CD4-positive, alpha-beta T cell treated with Interleukin-10 for 1 hour (primary cell): ENCODE measurements around the gene TOM1L2.

Source experiments
- DNase-seq: peaks from one replicate; pipeline ENCODE4 v3.0.0-alpha.2; 2020

TOM1L2 gene

DNA sequence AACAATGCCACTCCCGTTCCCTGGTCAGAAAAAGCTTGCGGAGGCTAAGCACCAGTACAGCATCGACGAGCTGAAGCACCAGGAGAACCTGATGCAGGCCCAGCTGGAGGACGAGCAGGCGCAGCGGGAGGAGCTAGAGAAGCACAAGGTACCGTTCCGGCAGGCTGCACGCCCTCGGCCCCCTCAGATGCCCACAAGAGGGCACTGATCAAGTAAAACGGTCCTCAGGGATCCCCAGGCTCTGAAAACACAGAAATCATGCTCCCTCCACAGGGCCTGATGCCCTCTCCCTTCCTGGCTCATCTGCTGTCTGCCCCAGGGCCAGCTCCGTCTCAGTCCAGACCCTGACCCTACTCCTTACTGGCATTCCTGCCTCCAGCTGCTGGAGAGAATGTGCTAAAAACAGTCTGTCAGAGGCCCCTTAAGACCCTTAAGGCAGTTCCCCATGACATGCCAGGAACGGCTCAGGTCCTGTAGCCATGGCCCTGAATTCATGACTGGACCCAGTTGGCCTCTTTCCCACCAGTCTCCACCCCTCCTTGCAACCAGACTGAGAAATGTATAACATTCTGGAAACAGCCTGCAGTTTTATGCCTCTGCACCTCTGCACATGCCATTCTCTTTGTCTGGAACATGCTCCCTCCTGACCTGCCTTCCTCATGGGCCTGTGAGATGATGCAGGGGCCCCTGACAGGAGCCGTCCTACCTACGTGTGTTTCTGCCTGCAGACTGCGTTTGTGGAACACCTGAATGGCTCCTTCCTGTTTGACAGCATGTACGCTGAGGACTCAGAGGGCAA is 22.3 kb upstream of the TOM1L2 start:
- no peak for DNase-seq

DNA sequence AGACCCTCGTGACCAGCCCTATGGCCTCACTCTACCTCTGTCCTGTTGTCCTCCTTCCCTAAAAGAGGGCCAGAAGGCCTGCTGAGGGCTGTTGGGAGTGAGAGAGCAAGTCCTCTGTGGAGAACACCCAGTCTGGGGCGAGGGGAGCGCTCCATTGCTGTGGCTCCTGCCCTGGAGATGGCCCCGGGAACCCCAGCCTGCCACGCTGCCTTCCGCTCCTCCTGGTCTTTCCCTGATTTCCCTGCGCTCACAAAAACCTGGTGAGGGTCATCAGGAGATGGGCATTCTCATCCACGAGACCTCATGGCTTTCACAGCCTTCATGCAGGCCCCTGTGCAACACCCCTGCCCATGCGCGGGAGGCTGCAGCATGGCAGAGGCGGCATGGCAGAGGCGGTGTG is 21.7 kb upstream of the TOM1L2 start:
- no peak for DNase-seq

DNA sequence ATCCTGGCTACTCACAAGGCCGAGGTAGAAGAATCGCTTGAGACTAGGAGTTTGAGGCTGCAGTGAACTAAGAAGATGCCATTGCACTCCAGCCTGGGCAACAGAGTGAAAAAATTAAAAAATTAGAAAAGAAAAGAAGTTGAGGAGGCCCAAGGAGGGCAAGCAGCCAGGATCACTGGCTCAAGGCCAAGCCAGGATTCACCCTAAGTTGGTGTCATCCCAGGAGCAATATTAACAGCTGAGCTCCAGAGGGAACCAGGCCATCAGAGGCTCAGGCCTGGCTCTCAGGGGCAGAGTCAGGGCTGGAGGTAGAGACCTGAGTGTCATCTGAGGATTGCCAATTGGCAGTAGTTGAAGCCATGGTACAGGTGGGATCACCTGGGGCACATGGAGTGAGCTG is 21.2 kb upstream of the TOM1L2 start:
- DNase-seq, result no peak

DNA sequence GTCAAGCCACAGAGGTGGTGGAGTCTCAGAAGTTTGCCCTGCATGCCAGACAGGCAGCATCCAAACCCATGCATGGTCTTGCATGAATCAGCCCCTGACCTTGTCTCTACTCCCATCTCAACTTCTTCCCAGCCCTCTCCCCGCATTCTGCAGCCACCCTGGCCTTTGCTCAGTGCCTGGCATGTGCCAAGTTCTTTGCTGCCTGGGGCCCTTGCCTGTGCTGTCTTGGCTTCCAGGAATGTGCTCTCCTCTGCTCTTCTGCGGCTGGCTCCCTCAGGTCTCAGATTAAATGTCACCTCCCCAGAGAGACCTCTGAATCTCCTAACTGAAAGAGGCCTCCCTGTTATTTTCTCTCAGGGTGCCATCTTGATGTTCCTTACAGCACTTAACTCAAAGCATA is 18.1 kb upstream of the TOM1L2 start:
- no peak for DNase-seq

DNA sequence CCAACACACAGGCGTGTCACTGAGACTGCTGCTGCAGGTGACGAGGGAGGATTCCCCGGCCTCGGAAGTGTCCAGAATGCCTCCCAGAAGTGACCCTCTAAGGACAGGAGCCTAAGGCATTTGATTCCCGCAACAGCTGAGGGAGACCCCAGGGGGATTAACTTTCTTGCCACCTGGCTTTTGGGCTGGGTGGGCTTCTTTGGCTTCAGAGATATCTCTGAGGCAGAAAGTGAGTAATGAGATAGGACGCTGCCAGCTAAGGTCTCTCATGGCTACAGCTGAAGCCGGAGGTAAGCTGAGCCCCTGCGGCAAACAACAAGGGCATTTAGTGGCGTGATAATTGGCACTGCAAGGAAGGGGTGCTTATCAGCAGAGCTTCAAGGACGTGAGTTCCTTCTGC is 17.4 kb upstream of the TOM1L2 start:
- no peak for DNase-seq

DNA sequence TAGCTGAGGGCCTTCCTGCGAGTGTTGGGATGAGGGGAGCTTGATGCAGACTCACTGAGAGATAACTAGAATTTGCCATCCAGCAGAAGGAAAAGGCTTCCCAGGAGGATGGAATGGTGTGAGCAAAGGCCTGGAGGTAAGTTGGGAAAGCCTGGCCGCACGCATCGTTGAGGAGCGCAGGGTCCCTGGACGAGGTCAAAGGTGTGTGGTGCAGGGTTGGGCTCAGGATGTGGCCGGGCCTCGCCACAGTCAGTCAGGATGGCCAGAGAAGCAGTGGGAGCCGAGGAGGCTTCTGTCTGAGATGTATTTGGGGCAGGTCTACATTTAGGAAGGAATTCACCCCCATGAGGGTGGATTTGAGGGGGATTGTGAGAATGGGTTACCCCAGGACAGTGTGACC is 16.9 kb upstream of the TOM1L2 start:
- DNase-seq, result no peak

DNA sequence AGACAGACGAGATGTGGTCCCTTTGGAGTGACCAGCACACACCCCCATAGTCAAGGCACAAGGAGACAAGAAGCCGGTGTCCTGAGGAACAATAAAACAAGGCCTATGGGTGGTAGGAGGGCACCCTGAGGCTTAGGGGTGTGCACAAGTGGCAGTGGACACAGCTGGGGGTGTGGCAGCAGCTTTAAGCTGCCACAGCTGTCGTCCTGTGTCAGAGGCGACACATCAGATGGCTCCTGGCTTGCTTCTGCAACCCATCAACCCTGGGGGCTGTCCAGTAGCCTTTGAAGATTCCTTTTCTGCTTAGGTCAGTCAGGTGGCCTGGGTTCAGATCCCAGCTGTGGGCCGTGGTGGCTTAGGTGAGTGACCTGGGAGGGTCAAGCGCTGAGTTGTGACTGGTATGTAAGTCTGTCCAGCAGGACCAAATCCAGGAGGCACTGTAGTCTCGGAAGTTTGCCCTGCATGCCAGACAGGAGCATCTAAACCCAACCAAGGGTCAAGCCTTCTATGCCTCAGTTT is 16.3 kb upstream of the TOM1L2 start:
- DNase-seq, result no peak

DNA sequence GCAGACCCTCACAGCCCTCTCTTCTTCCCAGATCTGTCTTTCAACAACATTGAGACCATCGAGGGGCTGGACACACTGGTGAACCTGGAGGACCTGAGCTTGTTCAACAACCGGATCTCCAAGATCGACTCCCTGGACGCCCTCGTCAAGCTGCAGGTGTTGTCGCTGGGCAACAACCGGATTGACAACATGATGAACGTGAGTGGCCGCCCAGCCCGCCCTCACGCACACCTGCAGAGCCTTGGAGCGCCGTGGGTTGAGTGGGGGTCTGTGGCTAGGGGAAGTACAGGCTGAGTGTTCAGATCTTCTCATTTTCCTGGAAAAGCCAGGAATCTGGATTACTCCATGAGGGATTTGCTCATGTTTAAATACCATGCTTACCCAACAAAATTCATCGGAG is 15.7 kb upstream of the TOM1L2 start:
- no peak for DNase-seq

DNA sequence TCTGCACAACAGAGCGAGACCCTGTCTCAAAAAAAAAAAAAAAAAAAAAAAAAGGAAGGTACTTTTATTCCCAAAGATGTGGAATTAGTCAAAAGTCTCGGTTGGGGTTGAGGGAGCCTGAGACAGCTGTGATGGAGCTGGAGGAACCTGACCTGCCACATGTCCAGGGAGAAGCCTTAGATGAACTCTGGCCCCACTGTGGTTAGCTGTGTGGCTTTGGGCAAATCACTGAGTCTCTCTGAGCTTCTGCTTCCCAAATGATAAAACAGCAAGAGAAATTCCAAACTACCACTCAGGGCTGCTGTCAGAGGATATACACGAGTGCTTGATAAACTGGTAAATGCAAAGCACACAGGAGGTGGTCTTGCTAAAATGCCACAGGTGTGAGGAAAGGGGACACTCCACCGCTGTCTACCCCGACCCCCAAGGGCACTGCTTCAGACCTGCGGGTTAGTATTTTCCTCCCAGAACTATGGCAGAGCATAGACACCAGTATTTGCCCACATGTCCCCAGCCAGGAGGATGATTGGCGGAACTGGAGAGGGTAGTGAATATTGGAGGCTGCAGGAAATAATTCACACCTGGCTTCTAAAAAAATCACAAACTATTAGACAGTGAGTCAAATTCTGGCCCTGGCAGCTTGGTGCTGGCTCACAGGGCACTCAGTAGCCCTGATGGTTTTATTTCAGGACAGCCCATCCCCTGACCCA is 15.1 kb upstream of the TOM1L2 start:
- DNase-seq, result no peak

DNA sequence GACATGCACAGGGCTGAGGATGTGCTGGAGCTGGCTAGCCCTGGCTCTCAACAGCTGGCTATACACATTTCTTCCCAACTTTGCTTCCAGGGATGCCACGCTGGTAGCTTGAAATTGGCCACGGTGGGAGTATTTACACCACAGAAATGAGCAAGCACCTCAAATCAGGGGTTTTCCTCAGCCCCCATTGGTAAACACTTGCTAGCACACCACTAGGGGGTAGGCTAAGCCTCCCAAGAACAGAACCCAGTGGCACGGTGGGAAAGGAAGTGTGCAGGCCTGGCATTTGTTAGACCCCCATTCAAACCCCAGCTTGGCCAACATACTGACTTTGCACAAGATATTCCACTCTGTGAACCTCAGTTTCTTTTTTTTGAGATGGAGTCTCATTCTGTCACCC is 13.4 kb upstream of the TOM1L2 start:
- DNase-seq, result no peak

DNA sequence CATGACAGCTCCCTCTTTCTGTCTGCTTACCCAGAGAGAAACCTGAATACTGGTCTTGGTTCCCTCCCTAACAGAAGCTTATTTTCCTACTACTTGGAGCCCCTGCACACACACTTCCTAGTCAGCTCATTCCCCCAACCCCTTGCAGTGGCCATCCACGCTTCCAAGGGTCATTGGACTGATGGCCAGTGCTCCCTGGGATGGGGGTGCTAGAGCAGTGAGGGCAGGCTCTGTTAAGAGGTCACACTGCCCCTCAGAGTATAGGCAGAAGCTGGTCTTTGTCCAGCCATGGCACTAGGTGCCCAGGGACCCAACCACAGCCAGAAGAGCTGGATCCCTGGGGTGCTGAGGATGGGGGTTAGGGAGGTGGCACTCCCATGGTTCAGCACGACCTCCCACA is 13.0 kb upstream of the TOM1L2 start:
- no peak for DNase-seq

DNA sequence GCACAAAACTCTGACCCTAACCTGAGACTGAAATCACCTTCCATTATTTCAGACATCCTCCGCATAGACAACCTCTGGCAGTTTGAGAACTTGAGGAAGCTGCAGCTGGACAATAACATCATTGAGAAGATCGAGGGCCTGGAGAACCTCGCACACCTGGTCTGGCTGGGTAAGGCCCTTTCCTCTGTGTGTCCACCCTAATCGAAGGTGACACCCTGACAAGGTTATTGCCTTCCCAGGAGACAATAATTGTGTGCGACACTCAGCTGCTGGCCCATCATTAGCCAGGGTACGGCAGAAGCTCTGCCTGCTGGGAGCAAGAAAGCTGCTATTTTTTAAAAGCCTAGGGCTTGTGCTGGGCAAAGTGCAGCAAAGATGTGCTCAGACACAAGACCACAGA is 11.6 kb upstream of the TOM1L2 start:
- DNase-seq, result no peak

DNA sequence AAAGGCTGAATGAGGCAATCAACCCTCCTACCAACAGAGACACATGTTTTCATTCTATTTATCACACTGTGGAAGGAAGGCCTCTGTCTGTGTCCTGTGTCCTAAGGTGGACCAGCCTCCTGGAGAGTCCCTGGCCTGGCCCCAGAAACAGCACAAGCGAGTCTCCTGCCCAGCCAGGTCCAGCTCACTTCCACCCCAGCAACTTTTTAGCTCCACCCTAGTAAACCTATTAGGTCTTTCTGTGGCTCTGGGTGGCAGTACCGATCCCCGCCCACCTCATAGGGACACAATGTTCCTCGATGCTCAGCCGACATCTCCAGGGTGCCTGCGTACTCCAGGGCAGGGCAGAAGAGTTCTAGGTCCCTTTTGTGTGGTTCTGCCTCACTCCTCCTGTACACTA is 11.2 kb upstream of the TOM1L2 start:
- no peak for DNase-seq

DNA sequence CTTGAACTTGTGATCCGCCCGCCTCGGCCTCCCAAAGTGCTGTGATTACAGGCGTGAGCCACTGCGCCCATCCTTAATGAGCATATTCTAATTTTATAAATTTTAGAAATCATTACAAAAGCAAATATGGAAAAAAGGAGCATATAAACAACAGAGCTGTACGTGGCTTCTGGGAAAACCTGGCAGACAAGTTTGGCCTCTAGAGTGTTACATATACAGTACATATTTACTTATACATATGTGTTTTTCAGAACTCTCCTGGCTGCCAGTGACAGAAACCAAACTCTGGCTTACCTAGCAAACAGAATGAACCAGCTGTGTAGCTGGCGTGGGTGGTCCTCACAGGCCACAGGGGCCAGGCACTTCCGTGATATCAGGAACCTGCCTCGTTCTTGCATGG is 10.6 kb upstream of the TOM1L2 start:
- DNase-seq, result no peak

DNA sequence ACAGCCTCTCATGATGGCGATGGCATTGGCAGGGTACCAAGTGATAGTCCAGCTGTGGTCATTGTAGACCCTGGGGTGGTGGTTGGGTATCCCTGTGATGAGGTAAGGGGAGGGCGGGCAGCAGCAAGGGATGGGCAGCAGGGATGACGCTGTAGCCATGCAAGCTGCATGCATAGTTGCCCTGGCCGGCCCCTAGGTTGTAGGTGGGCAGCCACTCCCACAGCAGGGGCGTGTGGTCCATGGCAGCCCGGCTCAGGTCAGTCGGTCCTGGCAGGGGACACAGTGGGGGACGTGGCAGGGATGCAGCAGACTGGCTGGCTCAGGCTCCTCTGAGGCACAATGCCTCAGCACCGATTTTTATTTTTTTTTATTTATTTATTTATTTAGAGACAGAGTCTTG is 9.1 kb upstream of the TOM1L2 start:
- DNase-seq, result no peak

DNA sequence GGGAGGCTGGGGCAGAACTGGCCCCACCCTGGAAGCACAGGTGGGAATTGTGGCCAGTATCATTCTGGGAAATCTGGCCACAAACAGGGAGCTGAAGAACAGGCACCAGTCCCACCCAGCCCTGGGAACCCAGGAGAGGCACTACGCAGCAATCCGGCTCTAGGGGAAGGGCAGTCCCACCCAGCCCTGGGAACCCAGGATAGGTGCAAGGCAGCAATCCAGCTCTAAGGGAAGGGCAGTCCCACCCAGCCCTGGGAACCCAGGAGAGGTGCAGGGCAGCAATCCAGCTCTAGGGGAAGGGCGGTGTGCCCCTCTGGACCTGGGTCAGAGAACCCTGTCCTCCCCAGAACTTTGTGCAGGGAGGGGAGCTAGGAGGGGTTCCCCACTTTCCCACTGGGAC is 7.6 kb upstream of the TOM1L2 start:
- no peak for DNase-seq

DNA sequence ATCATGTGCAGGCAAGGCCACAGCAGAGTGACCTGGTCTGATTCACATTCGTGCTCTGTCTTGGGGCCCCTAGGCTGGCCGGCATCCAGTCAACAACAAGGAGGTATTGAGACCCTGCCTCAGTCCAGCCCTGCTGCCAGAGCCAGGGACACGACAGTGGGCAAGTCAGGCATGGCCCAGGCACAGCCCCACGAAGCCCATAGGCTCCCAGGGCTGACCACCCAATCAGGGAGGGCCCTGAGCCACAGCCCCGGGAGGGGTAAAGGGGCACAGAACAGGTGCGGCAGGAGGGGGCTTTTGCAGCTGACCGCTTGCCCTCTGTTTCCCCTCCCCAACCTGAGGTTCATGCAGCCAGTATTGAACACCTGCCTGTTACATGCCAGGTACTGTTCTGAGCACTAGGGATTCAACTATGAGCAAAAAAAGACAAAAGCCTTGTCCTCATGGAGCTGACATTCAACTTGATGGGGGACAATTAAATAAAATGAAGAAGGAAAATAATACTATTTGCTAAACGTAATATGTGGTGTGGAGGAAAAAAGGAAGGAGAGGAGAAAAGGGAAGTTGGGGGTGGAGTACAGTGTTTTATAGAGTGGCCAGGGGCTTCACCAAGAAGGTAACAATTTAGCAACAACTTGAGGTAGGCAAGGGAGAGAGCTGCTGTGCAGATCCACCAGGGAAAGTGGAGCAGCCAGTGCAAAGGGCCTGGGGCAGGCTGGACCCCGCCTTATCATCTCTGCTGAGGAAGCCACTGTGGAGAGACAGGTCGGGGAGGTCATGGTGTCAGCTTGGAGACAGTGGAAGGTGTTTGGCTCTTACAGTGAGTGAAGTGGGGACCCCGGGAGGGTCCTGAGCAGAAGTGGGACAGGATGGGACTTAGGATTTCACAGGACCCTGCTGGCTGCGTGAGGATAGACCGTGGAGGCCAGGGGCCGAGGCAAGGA is 6.6 kb upstream of the TOM1L2 start:
- DNase-seq, result no peak

DNA sequence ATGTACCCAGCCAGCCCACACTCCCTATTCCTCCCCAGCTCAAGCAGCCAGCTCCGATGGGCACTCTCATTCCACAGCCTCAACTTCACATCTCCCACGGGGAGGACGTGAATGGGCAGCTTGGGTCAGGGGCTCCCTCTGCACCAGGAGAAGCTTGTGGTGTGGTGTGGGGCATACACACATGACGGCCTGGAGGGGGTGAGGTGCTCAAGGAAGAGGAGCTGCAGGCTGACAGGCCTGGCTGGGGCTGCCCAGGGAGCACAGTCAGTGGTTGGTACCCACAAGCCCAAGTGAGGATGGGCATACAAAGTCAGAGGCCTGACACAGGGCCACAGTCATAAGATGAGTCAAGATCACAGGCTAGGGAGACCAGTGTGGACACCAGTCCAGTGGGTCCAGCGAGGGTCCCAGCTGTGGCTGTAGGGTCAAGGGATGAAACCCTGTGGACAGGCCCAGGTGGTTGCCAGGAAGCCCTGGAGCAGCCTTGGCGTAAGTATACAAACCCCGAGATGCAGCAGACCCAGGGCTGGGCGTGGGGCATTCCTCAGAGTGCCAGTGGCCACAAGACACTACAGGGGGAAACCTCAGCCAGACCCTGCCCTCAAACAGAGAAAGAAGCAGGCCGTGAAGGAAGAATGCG is 4.9 kb upstream of the TOM1L2 start:
- no peak for DNase-seq

DNA sequence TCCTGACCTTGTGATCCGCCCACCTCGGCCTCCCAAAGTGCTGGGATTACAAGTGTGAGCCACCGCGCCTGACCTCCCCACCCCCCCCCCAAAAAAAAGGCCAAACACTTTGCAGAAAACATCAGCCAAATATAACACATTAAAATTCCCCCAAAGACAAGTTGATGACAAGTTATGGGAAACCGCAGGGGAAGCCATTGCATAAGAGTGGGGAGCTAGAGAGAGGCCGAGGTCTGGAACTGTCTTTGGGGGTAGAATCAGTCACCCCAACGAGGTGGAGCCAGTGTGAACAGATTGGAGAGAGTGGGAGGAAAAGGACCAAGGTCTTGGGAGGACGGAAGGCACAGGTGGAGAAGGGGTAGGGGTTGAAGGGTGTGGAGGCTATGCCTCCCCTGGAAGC is 3.2 kb upstream of the TOM1L2 start:
- no peak for DNase-seq

DNA sequence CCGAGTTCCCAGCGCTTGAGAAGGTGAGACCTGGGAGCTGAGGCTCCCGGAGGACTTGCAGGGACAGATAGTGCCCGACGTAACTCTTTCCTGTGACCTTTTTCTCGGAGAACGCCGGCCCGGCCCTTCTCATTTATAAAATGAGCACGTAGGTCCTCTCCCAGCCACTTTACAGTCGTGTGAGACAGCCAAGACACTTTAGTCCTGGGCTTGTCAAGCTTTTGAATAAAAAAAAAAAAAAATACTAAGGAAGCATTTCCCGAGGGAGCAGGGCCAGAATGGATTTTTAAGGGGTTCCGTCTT is 703 bp upstream of the TOM1L2 start:
- DNase-seq, result no peak

DNA sequence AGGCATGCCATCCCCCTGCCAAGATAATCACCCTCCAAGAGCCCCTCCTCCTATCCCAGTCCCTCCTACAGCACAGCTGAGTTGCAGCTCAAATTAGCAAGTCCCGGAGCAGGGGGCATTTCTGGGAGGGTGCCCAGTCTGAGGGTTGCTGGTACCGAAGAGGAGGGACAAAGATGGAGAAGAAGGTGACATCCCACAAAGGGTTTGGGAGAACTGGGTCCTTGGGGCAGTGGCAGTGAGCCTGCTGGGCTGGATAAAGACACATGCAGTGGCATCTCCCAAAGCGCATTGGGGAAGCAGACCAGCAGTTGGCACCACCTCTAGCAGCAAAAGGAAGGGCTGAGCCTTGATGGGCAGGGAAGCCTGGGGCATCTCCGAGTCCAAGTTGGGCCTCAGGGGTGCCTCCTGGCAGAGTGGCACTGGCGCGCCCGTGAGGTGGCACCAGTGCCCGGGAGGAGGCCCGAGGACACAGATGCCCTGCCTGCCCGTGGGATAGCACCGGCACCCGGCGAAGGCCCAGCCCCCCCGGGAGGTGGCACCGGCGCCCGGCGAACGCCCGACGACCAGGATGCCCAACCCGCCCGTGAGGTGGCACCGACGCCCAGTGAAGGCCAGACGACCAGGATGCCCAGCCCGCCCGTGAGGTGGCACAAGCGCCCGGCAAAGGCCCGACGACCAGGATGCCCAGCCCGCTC is 622 bp downstream of the TOM1L2 start:
- DNase-seq, result no peak

DNA sequence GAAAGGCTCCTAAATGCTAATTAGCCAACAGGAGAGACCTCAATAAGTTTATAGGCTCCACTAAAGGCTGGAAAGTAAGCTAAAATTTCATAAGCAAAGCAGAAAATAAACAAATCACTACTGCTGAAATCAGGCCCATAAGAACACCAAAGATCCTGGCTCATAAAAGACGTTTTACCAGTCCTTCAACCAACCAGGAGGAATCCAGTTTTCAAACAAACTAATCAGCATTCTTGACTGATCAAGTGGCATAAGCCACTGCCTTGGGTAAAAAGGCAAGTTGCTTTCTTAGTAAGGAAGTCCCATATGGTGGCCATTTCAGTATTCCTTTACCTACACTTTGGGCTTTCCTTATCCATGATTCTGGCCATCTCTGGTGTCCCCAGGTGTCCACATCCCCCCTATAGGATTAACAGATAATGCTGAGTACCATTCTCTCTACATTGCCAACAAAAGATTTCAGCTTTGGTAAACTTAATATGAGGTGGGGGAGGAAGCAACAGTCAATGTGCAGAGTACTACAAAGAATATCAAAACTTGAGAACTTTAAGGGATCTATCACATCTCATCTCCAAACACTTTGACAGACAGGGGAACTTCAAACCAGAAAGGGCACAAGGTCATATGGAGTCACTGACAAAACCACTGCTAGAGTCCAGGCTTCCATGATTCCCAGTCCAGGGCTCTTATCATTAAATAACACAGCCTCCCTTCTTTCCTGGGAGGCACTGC is 1.3 kb downstream of the TOM1L2 start:
- DNase-seq, result no peak
